ENCODE data around the gene QKI. TPM values are rescaled to one million over a fixed set of nuclear protein-coding genes. Genes with fewer than 3 reads are reported as not detected.

Gene QKI
- total and polyA plus RNA-seq, 3 donors from 2014 or later: 148 to 366 (median 315) TPM

- no peak for DNase-seq
- no peaks in the 10 kb centered on the region for H3K36me3 ChIP-seq (ENCODE audit: low read depth, missing control alignments)
- H3K4me1 ChIP-seq: peaks cover 11% of the 10 kb centered on the region
- TF ChIP-seq POLR2A (IDR thresholded peaks at IDR 0.05) (no peak), CTCF (IDR thresholded peaks at IDR 0.05) (no peak)
- no peaks in the 10 kb centered on the region for H3K27me3 ChIP-seq
- H3K9me3 ChIP-seq: no peaks in the 10 kb centered on the region
- WGBS, 2 donors: 92 to 94% methylated on average over 15 of the region's 15 CpGs
- intact Hi-C loops (cut with DNase I; ENCODE audit: low total_unique reads): no loop called here
- no peak overlapping the region for H3K27ac ChIP-seq
- H3K4me3 ChIP-seq: no peak overlapping the region
Measured at GRCh38 chr6:163369628-163370365, 44.7 kb upstream of the QKI start.

GRCh38 chr6:163370464-163371117 is 43.9 kb upstream of the QKI start:
- Histone ChIP-seq H3K4me3 (no peak overlapping the region), H3K4me1 (peaks cover 11% of the 10 kb centered on the region), H3K27ac (no peak overlapping the region), H3K36me3 (ENCODE audit: low read depth, missing control alignments) (no peaks in the 10 kb centered on the region), H3K27me3 (no peaks in the 10 kb centered on the region), H3K9me3 (no peaks in the 10 kb centered on the region)
- TF ChIP-seq CTCF (IDR thresholded peaks at IDR 0.05) (no peak), POLR2A (IDR thresholded peaks at IDR 0.05) (no peak)
- intact Hi-C loops (cut with DNase I; ENCODE audit: low total_unique reads): no loop called here
- 56 to 62% methylated on average over 5 of the region's 5 CpGs for WGBS, 2 donors
- no peak for DNase-seq

GRCh38 chr6:163371129-163371528 is 43.4 kb upstream of the QKI start:
- no peaks in the 10 kb centered on the region for H3K9me3 ChIP-seq
- intact Hi-C loops (cut with DNase I; ENCODE audit: low total_unique reads): no loop called here
- no peak for DNase-seq
- H3K27me3 ChIP-seq: no peaks in the 10 kb centered on the region
- no peak overlapping the region for H3K27ac ChIP-seq
- TF ChIP-seq CTCF (IDR thresholded peaks at IDR 0.05) (no peak), POLR2A (IDR thresholded peaks at IDR 0.05) (no peak)
- H3K4me1 ChIP-seq: peaks cover 11% of the 10 kb centered on the region
- 50 to 57% methylated on average over 2 of the region's 2 CpGs for WGBS, 2 donors
- H3K36me3 ChIP-seq (ENCODE audit: low read depth, missing control alignments): no peaks in the 10 kb centered on the region
- H3K4me3 ChIP-seq: no peak overlapping the region

GRCh38 chr6:163373240-163373639 is 41.3 kb upstream of the QKI start:
- H3K27me3 ChIP-seq: no peaks in the 10 kb centered on the region
- intact Hi-C loops (cut with DNase I; ENCODE audit: low total_unique reads): no loop called here
- 83 to 84% methylated on average over 5 to 9 of the region's 9 CpGs for WGBS, 2 donors
- TF ChIP-seq CTCF (IDR thresholded peaks at IDR 0.05): no peak
- no peak for TF ChIP-seq POLR2A (IDR thresholded peaks at IDR 0.05)
- peak overlapping the region in 1 of 2 donors; percentile 50 for H3K27ac ChIP-seq
- peak; percentile 37 for DNase-seq
- H3K9me3 ChIP-seq: no peaks in the 10 kb centered on the region
- H3K4me1 ChIP-seq: peaks cover 11% of the 10 kb centered on the region
- no peaks in the 10 kb centered on the region for H3K36me3 ChIP-seq (ENCODE audit: low read depth, missing control alignments)
- H3K4me3 ChIP-seq: no peak overlapping the region
